GM19193 (cell line): ENCODE measurements around the gene LUM.

Source experiments
- POLR2A ChIP-seq: IDR thresholded peaks from 4 replicates; pipeline ENCODE4 v1.6.1; 2011; ENCODE audit not compliant: insufficient read depth, insufficient read length; ENCODE audit errors: extremely low read depth

LUM gene

GRCh38 chr12:91070936-91071335 is 40.4 kb downstream of the LUM start:
- no peak for TF ChIP-seq POLR2A

- TF ChIP-seq POLR2A, result no peak
Observed at GRCh38 chr12:91065396-91065795, 45.9 kb downstream of the LUM start.

- TF ChIP-seq POLR2A, result no peak
Observed at GRCh38 chr12:91064640-91065039, 46.7 kb downstream of the LUM start.

GRCh38 chr12:91061091-91061490 is 50.2 kb downstream of the LUM start:
- TF ChIP-seq POLR2A, result no peak

GRCh38 chr12:91059211-91059610 is 52.1 kb downstream of the LUM start:
- TF ChIP-seq POLR2A, result no peak

- TF ChIP-seq POLR2A, result no peak
Observed at GRCh38 chr12:91058786-91059185, 52.5 kb downstream of the LUM start.

- TF ChIP-seq POLR2A, result no peak
Observed at GRCh38 chr12:91057368-91058165, 53.7 kb downstream of the LUM start, which contains the start of gene KERA. KERA (minus strand) TSS chr12:91058024; CDS start chr12:91056281, 1,743 bp downstream.

GRCh38 chr12:91056488-91056887 is 54.8 kb downstream of the LUM start:
- no peak for TF ChIP-seq POLR2A

GRCh38 chr12:91055976-91056375 is 55.3 kb downstream of the LUM start:
- no peak for TF ChIP-seq POLR2A

- TF ChIP-seq POLR2A, result no peak
Observed at GRCh38 chr12:91053951-91054715, 57.2 kb downstream of the LUM start.
